HEK293 (cell line): ENCODE data around the gene EVA1C.

Experiments used
- CTCF ChIA-PET: fragments of 350-600 bp; formaldehyde crosslinking; extraction: SDS; loops from one replicate; lab custom pipeline; 2021; ENCODE audit warnings: antibody characterized with exemption; lab: Yijun Ruan, JAX
- POLR2A ChIA-PET: fragments of 300-600 bp; formaldehyde crosslinking; extraction: SDS; loops from one replicate; lab custom pipeline; 2020; ENCODE audit warnings: antibody characterized with exemption, inconsistent platforms; lab: Yijun Ruan, JAX
- H3K27ac ChIP-seq: fragments of 200-500 bp; sonication (Bioruptor generic); 2 replicates; pipeline ENCODE4 v1.5.1; 2014; ENCODE audit warnings: low read depth, low read length, control low read depth, inconsistent platforms; ENCODE audit errors: extremely low read depth
- H3K36me3 ChIP-seq, 2 experiments: fragments of 200-500 bp in 1 of 2; sonication (Bioruptor generic) in 1 of 2; 1 replicate in 1 of 2; 2 replicates in 1 of 2; pipeline ENCODE4 v1.5.1; 2014 to 2017; ENCODE audit warnings: inconsistent platforms in 2 of 2, low read length in 2 of 2; ENCODE audit not compliant: control insufficient read depth in 2 of 2, insufficient read depth in 1 of 2
- H3K4me1 ChIP-seq: fragments of 200-500 bp; sonication (Bioruptor generic); 2 replicates; pipeline ENCODE4 v1.5.1; 2014; ENCODE audit warnings: mild to moderate bottlenecking, low read length, inconsistent platforms; ENCODE audit not compliant: control insufficient read depth, insufficient read depth
- H3K4me3 ChIP-seq: 2 replicates; pipeline ENCODE4 v1.5.1; 2011; ENCODE audit warnings: low read depth, mild to moderate bottlenecking, control low read depth, low read length, moderate library complexity
- H3K9me3 ChIP-seq: fragments of 200-500 bp; sonication (Bioruptor generic); 2 replicates; pipeline ENCODE4 v1.5.1; 2014; ENCODE audit warnings: low read depth, low read length, inconsistent platforms; ENCODE audit not compliant: control insufficient read depth, insufficient read depth
- FEZF1 ChIP-seq: fragments of 450-650 bp; formaldehyde crosslinking; IDR thresholded peaks from 2 replicates; pipeline ENCODE4 v1.5.1; 2016; ENCODE audit warnings: missing biosample characterization, missing genetic modification characterization
- GLI4 ChIP-seq: fragments of 450-650 bp; formaldehyde crosslinking; IDR thresholded peaks from 2 replicates; pipeline ENCODE4 v1.5.1; 2016; ENCODE audit warnings: missing biosample characterization, missing genetic modification characterization
- OVOL3 ChIP-seq: fragments of 450-650 bp; formaldehyde crosslinking; IDR thresholded peaks from 2 replicates; pipeline ENCODE4 v1.5.1; 2016; ENCODE audit warnings: missing biosample characterization, missing genetic modification characterization
- PRDM1 ChIP-seq: fragments of 450-650 bp; formaldehyde crosslinking; IDR thresholded peaks from 2 replicates; pipeline ENCODE4; 2016; ENCODE audit warnings: missing biosample characterization, missing genetic modification characterization
- SCRT2 ChIP-seq: fragments of 450-650 bp; formaldehyde crosslinking; IDR thresholded peaks from 2 replicates; pipeline ENCODE4 v1.5.1; 2016; ENCODE audit warnings: missing biosample characterization, missing genetic modification characterization
- ZEB2 ChIP-seq: fragments of 450-650 bp; formaldehyde crosslinking; IDR thresholded peaks from 2 replicates; pipeline ENCODE4 v1.5.1; 2016; ENCODE audit warnings: missing biosample characterization, missing genetic modification characterization
- ZNF324 ChIP-seq: fragments of 450-650 bp; formaldehyde crosslinking; IDR thresholded peaks from 2 replicates; pipeline ENCODE4 v1.5.1; 2016; ENCODE audit warnings: missing biosample characterization, missing genetic modification characterization
- ZNF433 ChIP-seq: fragments of 450-650 bp; formaldehyde crosslinking; IDR thresholded peaks from 2 replicates; pipeline ENCODE4 v1.5.1; 2016; ENCODE audit warnings: missing biosample characterization, missing genetic modification characterization, low read depth
- ZNF48 ChIP-seq: fragments of 450-650 bp; formaldehyde crosslinking; IDR thresholded peaks from 2 replicates; pipeline ENCODE4 v1.5.1; 2016; ENCODE audit warnings: missing biosample characterization, missing genetic modification characterization
- ZNF670 ChIP-seq: fragments of 450-650 bp; formaldehyde crosslinking; IDR thresholded peaks from 2 replicates; pipeline ENCODE4 v1.5.1; 2016; ENCODE audit warnings: missing biosample characterization, missing genetic modification characterization, low read depth
- ZNF776 ChIP-seq: fragments of 450-650 bp; formaldehyde crosslinking; IDR thresholded peaks from 2 replicates; pipeline ENCODE4 v1.5.0; 2017; ENCODE audit warnings: missing biosample characterization, missing genetic modification characterization, borderline replicate concordance
- ZNF777 ChIP-seq: fragments of 450-650 bp; formaldehyde crosslinking; IDR thresholded peaks from 2 replicates; pipeline ENCODE4 v1.5.1; 2017; ENCODE audit warnings: missing biosample characterization, missing genetic modification characterization, borderline replicate concordance
- ZNF792 ChIP-seq: fragments of 450-650 bp; formaldehyde crosslinking; IDR thresholded peaks from 2 replicates; pipeline ENCODE4 v1.5.1; 2016; ENCODE audit warnings: missing biosample characterization, missing genetic modification characterization
- TF ChIP-seq, protein P1 (sequence below): fragments of 450-650 bp; formaldehyde crosslinking; IDR thresholded peaks from 2 replicates; pipeline ENCODE4 v1.5.1; 2016; ENCODE audit warnings: missing biosample characterization, missing genetic modification characterization
- TF ChIP-seq, protein P2 (sequence below): fragments of 450-650 bp; formaldehyde crosslinking; IDR thresholded peaks from 2 replicates; pipeline ENCODE4 v1.5.1; 2016; ENCODE audit warnings: missing biosample characterization, missing genetic modification characterization
- TF ChIP-seq, protein P3 (sequence below): fragments of 450-650 bp; formaldehyde crosslinking; IDR thresholded peaks from 2 replicates; pipeline ENCODE4 v1.5.1; 2016; ENCODE audit warnings: missing biosample characterization, missing genetic modification characterization
- TF ChIP-seq, protein P4 (sequence below): fragments of 450-650 bp; formaldehyde crosslinking; IDR thresholded peaks from 2 replicates; pipeline ENCODE4 v1.5.1; 2016; ENCODE audit warnings: missing biosample characterization, missing genetic modification characterization
- TF ChIP-seq, protein P5 (sequence below): fragments of 450-650 bp; formaldehyde crosslinking; IDR thresholded peaks from 2 replicates; pipeline ENCODE4 v1.5.1; 2016; ENCODE audit warnings: missing biosample characterization, missing genetic modification characterization

Gene EVA1C

DNA sequence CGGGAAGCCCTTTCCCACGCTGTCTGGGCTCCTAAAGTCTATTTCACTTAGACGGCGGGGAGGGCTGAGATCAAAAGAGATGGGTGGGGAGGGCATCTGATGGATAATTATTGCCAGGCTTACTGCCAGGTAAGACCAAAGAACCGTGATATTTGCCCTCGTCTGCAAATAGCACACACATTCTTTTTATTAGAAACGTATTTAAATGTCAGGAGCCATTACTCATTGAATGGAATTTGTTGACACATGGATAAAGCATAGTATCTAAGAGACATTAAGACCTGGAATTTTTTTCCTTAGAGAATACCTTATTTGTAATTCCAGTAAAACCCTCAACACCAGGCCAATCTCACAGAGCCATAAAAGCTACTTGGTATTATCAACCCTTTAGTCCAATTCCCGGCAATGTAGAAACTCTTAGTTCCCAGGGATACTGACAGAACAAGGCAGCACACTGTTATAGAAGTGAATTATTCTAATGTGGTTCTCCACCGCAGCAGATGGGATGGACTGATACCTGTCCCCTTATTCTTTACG lies 30.3 kb upstream of the EVA1C start:
- Histone ChIP-seq H3K27ac (no peak overlapping the region), H3K9me3 (no peaks in the 10 kb centered on the region), H3K4me3 (no peak overlapping the region), H3K36me3 (peaks cover 26 to 87% of the 10 kb centered on the region in 2 experiments), H3K4me1 (no peaks in the 10 kb centered on the region)
- ChIA-PET POLR2A (no interaction called here), CTCF (interaction anchor here (1.1 to 1.2 kb wide), 2 partner anchors 20 to 219 kb away, joined by 3 to 4 read pairs; no protein-coding TSS in a partner anchor)
- no peak for TF ChIP-seq ZEB2 (tag by site-specific recombination)
- no peak for TF ChIP-seq SCRT2 (tag by site-specific recombination)
- no peak for TF ChIP-seq OVOL3 (tag by site-specific recombination)
- TF ChIP-seq ZNF777 (tag by site-specific recombination), result no peak
- TF ChIP-seq, protein P1, sequence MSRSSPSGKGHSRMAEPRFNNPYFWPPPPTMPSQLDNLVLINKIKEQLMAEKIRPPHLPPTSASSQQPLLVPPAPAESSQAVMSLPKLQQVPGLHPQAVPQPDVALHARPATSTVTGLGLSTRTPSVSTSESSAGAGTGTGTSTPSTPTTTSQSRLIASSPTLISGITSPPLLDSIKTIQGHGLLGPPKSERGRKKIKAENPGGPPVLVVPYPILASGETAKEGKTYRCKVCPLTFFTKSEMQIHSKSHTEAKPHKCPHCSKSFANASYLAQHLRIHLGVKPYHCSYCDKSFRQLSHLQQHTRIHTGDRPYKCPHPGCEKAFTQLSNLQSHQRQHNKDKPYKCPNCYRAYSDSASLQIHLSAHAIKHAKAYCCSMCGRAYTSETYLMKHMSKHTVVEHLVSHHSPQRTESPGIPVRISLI (tag by site-specific recombination), result no peak
- no peak for TF ChIP-seq ZNF792 (tag by site-specific recombination)
- no peak for TF ChIP-seq ZNF670 (tag by site-specific recombination)
- TF ChIP-seq, all 188 proteins: peak for 0

DNA sequence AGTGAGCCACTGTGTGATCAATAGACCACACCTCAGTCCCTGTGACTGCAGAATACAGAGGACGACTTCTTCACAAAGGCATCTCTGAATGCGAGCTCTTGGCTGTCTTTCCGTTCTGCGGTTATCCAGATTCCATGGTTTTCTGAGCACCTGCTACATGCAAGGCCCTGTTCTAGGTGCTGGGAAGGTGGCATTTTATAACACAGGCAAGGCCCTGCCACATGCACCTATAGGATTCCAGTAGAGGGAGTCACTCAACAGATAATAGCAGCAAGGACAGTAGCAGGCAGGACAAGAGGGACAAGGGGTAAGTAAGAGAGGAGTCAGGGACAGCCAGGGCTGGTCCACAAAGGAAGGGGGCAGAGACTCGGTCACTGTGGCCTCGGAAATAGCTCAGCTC lies 28.7 kb upstream of the EVA1C start:
- CTCF ChIA-PET, result interaction anchor here (1.0 to 1.3 kb wide), 2 partner anchors 24 to 218 kb away, joined by 3 to 4 read pairs; no protein-coding TSS in a partner anchor
- POLR2A ChIA-PET, result interaction anchor here (1.3 kb wide), 1 partner anchor 8 kb away, joined by 5 read pairs; no protein-coding TSS in a partner anchor
- Histone ChIP-seq H3K4me3 (no peak overlapping the region), H3K4me1 (no peaks in the 10 kb centered on the region), H3K9me3 (no peaks in the 10 kb centered on the region), H3K27ac (no peak overlapping the region), H3K36me3 (peaks cover 23 to 83% of the 10 kb centered on the region in 2 experiments)
- TF ChIP-seq ZNF776, result no peak
- no peak for TF ChIP-seq FEZF1 (tag by site-specific recombination)
- no peak for TF ChIP-seq ZNF48
- TF ChIP-seq, protein P2, sequence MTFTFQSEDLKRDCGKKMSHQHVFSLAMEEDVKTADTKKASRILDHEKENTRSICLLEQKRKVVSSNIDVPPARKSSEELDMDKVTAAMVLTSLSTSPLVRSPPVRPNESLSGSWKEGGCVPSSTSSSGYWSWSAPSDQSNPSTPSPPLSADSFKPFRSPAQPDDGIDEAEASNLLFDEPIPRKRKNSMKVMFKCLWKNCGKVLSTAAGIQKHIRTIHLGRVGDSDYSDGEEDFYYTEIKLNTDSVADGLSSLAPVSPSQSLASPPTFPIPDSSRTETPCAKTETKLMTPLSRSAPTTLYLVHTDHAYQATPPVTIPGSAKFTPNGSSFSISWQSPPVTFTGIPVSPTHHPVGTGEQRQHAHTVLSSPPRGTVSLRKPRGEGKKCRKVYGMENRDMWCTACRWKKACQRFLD (tag by site-specific recombination), result no peak
- TF ChIP-seq, protein P3, sequence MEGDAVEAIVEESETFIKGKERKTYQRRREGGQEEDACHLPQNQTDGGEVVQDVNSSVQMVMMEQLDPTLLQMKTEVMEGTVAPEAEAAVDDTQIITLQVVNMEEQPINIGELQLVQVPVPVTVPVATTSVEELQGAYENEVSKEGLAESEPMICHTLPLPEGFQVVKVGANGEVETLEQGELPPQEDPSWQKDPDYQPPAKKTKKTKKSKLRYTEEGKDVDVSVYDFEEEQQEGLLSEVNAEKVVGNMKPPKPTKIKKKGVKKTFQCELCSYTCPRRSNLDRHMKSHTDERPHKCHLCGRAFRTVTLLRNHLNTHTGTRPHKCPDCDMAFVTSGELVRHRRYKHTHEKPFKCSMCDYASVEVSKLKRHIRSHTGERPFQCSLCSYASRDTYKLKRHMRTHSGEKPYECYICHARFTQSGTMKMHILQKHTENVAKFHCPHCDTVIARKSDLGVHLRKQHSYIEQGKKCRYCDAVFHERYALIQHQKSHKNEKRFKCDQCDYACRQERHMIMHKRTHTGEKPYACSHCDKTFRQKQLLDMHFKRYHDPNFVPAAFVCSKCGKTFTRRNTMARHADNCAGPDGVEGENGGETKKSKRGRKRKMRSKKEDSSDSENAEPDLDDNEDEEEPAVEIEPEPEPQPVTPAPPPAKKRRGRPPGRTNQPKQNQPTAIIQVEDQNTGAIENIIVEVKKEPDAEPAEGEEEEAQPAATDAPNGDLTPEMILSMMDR, result no peak; the same call in 1 of the 2 replicates
- no peak for TF ChIP-seq ZNF433 (tag by site-specific recombination)
- TF ChIP-seq PRDM1, result no peak
- TF ChIP-seq GLI4 (tag by site-specific recombination), result no peak
- TF ChIP-seq, protein P4, sequence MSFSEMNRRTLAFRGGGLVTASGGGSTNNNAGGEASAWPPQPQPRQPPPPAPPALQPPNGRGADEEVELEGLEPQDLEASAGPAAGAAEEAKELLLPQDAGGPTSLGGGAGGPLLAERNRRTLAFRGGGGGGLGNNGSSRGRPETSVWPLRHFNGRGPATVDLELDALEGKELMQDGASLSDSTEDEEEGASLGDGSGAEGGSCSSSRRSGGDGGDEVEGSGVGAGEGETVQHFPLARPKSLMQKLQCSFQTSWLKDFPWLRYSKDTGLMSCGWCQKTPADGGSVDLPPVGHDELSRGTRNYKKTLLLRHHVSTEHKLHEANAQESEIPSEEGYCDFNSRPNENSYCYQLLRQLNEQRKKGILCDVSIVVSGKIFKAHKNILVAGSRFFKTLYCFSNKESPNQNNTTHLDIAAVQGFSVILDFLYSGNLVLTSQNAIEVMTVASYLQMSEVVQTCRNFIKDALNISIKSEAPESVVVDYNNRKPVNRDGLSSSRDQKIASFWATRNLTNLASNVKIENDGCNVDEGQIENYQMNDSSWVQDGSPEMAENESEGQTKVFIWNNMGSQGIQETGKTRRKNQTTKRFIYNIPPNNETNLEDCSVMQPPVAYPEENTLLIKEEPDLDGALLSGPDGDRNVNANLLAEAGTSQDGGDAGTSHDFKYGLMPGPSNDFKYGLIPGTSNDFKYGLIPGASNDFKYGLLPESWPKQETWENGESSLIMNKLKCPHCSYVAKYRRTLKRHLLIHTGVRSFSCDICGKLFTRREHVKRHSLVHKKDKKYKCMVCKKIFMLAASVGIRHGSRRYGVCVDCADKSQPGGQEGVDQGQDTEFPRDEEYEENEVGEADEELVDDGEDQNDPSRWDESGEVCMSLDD (tag by site-specific recombination), result no peak
- TF ChIP-seq ZNF324, result no peak
- TF ChIP-seq, protein P5, sequence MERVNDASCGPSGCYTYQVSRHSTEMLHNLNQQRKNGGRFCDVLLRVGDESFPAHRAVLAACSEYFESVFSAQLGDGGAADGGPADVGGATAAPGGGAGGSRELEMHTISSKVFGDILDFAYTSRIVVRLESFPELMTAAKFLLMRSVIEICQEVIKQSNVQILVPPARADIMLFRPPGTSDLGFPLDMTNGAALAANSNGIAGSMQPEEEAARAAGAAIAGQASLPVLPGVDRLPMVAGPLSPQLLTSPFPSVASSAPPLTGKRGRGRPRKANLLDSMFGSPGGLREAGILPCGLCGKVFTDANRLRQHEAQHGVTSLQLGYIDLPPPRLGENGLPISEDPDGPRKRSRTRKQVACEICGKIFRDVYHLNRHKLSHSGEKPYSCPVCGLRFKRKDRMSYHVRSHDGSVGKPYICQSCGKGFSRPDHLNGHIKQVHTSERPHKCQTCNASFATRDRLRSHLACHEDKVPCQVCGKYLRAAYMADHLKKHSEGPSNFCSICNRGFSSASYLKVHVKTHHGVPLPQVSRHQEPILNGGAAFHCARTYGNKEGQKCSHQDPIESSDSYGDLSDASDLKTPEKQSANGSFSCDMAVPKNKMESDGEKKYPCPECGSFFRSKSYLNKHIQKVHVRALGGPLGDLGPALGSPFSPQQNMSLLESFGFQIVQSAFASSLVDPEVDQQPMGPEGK, result no peak
